Measurements from ENCODE around the gene CTSE. TPM values are rescaled to one million over a fixed set of nuclear protein-coding genes. Genes with fewer than 3 reads are reported as not detected.

The CTSE gene
- polyA plus RNA-seq = not detected in 2 replicates

DNA sequence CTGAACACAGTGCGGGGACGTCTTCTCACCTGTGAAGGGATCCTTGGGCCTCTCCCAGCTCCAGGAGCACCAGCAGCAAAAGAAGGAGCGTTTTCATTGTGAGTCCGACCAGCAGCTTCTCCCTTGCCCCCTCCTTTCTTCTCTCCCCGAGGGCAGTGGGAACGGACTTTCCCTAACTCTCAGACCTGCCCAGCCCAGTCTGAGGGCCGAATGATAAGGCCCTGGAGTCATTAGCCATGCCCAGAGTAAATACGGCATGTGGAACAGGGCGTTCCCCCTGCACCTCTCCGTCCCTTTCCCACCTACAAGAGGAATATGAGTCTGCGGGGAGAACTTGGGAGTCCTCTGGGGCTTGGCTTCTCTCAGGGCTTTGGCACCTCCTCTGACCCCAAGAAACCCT is at the start of gene CTSE:
Gene CTSE (minus strand): TSS at position 201 of the 400 bp plus-strand sequence. CDS start 104 bp downstream, at position 97.

GRCh38 chr1:206052919-206053610 is 29.4 kb upstream of the CTSE start, which contains the start of gene RHEX:
TSS of gene RHEX (plus strand) at chr1:206053173. CDS start at chr1:206097829, 44,656 bp downstream.

DNA sequence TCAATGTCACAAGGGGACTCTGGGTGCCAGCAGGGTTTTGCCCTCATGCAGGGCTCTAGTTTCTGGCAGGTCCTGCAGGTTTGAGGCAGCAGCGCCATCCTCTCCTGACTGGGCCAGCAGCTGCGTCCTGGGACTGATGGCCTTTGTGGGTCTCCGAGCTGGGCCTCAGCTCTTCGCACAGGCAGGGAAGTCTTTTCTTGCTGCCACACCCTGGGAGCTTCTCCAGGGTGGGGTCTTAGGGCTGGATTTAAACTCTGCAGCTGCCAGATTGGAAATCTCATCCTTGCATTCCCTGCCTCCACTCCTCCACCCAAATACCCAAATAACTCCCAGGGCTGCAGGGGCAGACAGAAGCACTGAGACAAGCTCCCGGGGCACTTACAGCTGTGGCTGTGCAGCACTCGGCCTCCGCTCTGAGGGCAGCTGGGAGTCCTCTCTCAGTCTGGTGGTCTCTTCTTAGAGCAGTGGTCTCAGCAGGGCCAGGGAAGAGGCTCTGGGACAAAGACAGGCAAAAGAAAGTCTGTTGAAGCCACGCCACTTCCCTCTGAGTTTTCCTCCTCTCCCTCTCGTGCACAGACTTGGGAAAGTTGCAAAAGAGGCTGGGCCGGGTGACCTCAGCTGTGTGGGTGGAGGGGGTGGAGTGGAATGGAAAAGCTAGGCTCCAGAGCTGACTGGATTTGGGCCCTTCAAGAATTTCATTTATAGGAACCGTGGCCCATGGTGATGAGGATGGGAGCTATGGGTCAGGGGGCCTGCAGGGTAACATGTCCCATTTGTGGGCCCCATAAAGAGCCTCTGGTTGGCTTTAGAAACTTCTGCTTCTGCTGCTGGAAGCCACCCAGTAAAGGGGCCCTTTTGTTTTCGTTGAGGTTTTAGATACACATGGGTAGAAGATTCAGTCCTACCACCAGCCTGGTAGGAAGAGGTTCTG is 20.6 kb downstream of the CTSE start, which contains the start of gene RAB7B:
Gene RAB7B (minus strand): TSS at position 525 of the 931 bp plus-strand sequence. CDS start 9,260 bp downstream, outside the sequence.

Other genes starting within 250 kb of the CTSE start
- 24.7 and 31.1 TPM in 2 replicates for gene RAB29, start 248.4 kb downstream of the CTSE start, polyA plus RNA-seq
- 20.4 and 28.1 TPM in 2 replicates for gene SLC41A1, start 210.7 kb downstream of the CTSE start, polyA plus RNA-seq
- gene PM20D1, start 173.8 kb downstream of the CTSE start, polyA plus RNA-seq = 0.50 and 4.9 TPM in 2 replicates
- gene SLC26A9, start 80.4 kb downstream of the CTSE start, polyA plus RNA-seq = 0.36 TPM in 1 of 2 replicates, not detected in the other
- gene RAB7B, start 20.5 kb downstream of the CTSE start, polyA plus RNA-seq = not detected in 2 replicates
- not detected in 2 replicates for gene RHEX, start 29.3 kb upstream of the CTSE start, polyA plus RNA-seq
- gene AVPR1B, start 93.5 kb upstream of the CTSE start, polyA plus RNA-seq = not detected in 2 replicates
- 1.7 and 3.9 TPM in 2 replicates for gene FAM72A, start 178.9 kb upstream of the CTSE start, polyA plus RNA-seq
- 338 and 340 TPM in 2 replicates for gene SRGAP2, start 179.6 kb upstream of the CTSE start, polyA plus RNA-seq

All from Purkinje cell (primary cell).